Dermis microvascular lymphatic vessel endothelial cell (primary cell): Measurements from ENCODE around the gene G0S2. TPM values are rescaled to one million over a fixed set of nuclear protein-coding genes. Genes with fewer than 3 reads are reported as not detected.

Experiments used
- DNase-seq, 2 donors: peaks; one replicate each; pipeline versions ENCODE4 v3.0.0 to v3.0.0-alpha.2; 2010; ENCODE audit warnings: low read depth in 2 of 2
- total RNA-seq: library from RNA; depleted of rRNA; stranded (reverse); fragments of >200 nt; gene quantifications from 2 replicates; pipeline ENCODE4 v1.2.1, GENCODE V29; 2014

G0S2 gene
- total RNA-seq, 1 donor from 2014 or later: 1.2 TPM

- DNase-seq: no peak
Measured at GRCh38 chr1:209648346-209648745, 26.9 kb upstream of the G0S2 start.

- peak; percentile 87 to 97 for DNase-seq
Measured at GRCh38 chr1:209648931-209649776, 26.1 kb upstream of the G0S2 start.

DNA sequence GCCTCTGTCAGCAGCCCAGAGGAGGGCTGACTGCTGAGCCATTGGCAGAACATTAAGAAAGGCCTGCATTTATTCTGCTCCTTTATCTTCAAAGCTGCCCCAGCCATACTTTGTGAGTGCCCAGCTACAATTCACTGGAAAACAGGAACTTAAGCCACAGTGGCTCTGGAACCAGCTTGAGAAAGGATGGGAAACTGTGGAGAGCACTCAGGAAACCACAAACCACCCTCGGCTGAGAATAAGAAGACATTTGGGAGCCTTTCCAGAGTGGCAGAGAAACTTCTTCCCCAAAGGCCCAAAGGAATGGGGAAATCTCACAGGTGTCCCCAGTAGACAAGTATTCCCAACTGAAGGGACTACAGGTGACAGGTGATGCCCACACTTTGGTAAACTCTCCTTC is 24.8 kb upstream of the G0S2 start:
- no peak for DNase-seq

- DNase-seq: peak in 1 of 2 donors; percentile 80
Measured at GRCh38 chr1:209651138-209651587, 24.0 kb upstream of the G0S2 start.

DNA sequence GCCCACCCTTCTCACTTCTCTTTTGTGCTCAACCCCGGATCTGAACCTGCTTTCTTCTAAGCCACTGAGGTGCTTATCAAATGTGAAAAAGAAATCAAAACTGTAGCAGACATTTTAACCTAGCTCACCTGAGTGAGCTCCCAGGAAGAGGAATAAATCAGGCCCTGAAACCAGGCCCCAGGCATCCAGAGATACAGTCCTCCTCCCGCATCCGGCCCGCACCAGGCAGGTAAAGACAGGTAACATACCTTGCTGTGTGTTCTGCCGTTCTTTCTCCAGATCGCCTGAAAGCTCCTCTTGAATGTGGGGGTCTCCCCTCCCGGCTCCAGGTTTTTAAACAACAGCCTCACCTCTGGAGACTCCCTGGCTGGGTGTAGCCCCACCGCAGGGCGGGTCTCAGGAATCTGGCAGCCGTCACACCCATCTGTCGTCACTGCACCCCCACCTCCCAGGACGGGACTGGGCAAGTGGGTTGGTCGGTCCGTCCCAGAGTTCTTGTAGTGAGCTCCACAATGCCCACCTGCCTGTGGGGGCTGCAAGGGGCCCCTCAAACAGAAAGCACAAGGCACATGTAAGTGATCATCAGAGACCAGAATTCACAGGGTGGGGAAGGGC is 23.0 kb upstream of the G0S2 start, which contains the start of gene LAMB3:
Gene LAMB3 (minus strand): TSS at position 305 of the 615 bp plus-strand sequence. CDS start 1,481 bp downstream, outside the sequence.
- DNase-seq: no peak

GRCh38 chr1:209652873-209653401 is 22.3 kb upstream of the G0S2 start:
- peak in 1 of 2 donors; percentile 73 for DNase-seq

- no peak for DNase-seq
Measured at GRCh38 chr1:209653915-209654351, 21.3 kb upstream of the G0S2 start.

GRCh38 chr1:209655411-209656231 is 19.6 kb upstream of the G0S2 start:
- DNase-seq: no peak

DNA sequence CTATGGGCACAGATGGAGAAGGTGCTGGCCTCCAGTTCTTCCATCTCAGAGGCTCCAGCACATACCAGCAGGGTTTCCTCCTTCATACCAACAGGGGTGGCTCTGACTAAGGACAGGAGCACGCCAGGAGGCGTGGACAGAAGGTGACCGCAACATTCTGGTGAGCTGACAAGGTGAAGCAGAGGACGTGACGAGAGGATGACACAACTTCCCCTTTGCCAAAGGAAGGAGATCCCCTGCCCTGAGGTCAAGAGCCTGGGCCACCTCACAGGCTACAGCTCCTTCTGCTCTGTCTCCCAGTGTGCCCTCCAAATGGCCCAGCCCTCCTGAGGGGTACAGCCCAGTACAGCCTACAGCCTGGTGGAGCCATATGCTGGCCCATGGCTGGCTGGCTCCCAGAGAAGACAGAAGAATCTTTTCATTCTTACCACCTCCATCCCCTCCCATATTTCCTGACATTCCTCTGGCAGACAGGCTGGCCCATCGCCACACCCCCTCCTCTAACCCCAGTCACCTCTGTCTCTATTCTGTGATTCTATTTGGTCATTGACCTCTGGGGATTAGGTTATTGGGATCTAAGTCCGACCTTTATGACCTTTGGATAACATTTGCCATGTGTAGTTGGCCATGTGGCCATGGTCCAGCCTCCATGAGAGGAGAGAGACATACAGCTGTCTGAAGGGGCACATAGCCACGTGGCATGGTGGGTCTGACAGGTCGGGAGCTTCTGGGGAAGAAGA is 17.9 kb upstream of the G0S2 start:
- DNase-seq: peak in 1 of 2 donors; percentile 59

GRCh38 chr1:209657918-209658317 is 17.3 kb upstream of the G0S2 start:
- DNase-seq: no peak

GRCh38 chr1:209659909-209660308 is 15.3 kb upstream of the G0S2 start:
- DNase-seq: peak in 1 of 2 donors; percentile 39

GRCh38 chr1:209661071-209661470 is 14.1 kb upstream of the G0S2 start:
- no peak for DNase-seq

- no peak for DNase-seq
Measured at GRCh38 chr1:209662879-209663327, 12.3 kb upstream of the G0S2 start.

DNA sequence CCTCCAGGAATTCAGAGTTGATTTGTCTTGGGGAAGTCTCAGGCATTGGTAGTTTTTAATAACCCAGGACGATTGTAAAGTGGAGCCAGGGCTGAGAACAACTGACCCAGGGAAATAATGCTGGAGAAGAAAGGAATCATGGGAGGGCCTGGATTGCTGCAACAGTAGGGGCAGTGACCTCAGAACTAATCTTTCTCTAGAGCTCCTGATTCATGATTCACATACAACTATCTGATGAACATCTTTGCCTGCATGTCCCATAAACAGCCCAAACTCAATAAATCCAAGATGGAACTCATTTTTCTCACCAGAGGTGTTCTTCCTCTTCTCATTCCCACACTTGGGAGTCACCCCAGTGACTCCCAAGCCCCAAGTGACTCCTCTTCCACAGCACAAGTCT is 8.1 kb upstream of the G0S2 start:
- no peak for DNase-seq

DNA sequence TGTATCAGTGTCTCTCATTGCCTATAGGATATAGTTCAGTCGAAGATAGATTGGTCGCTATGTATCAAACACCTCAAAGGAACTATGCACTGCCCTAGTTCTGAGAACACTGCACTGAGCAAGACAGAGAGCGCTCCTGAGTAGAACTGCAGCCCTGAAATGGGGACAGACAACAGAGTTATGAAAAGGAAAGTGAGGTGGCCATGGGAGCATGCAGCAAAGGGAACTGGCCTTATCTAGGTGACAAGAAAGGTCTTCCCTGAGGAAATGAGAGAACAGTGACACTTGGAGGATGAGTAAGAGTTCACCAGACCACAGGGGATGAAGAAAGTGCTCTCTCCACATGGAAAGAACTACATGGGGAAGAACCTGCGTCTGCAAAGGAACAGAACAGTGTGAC is 7.5 kb upstream of the G0S2 start:
- DNase-seq: no peak

DNA sequence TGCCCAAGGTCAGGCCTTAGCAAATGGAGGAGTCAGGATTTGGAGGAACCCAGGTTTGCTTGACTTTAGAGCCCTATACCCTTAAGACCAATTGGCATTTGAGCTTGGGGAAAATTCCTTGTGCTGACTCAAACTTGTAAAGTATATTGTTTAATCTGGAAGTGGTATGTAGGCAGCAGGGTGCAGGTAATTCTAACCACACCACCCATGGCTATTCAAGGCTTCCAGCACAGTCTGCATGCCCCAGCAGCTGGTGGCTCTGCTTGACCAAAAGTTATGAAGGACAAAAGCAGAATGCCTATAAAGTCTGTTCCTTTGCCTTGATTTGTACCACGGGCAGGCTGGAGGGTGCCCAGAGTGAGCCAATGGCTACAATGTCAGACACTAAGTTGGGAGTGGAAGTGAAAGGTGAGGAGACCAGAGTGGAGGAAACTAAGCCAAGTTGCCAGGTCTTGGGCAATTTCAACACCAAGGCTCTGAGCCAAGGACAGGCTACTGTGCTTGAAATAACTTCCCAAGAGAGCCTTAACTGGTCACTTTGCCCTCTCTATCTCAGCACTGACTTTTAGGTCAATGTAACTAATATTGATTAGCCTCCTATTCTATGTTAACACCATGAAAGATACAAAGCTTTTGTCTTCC is 4.7 kb upstream of the G0S2 start:
- DNase-seq: no peak

- DNase-seq: peak in 1 of 2 donors; percentile 41
Measured at GRCh38 chr1:209672705-209673630, 2.2 kb upstream of the G0S2 start.

GRCh38 chr1:209673631-209674417 is 1.4 kb upstream of the G0S2 start:
- no peak for DNase-seq
